ENCODE data around the gene P4HA3. TPM values are rescaled to one million over a fixed set of nuclear protein-coding genes. Genes with fewer than 3 reads are reported as not detected.

P4HA3 gene
- total and polyA plus RNA-seq, 9 of the 15 experiments (the other 6 are each of a cell fraction or from before 2014, with no cell fraction given): 0.01 to 0.03 TPM; not detected in 7

GRCh38 chr11:74311352-74311926 lies at the start of gene P4HA3 (continued):
- no peak for TF ChIP-seq ZNF12 (CRISPR knock-in tag; IDR thresholded peaks at IDR 0.05)
- TF ChIP-seq FOXJ3 (CRISPR knock-in tag; IDR thresholded peaks at IDR 0.05): no peak
- TF ChIP-seq PBX2 (CRISPR knock-in tag; IDR thresholded peaks at IDR 0.05; ENCODE audit: low read depth): no peak
- TF ChIP-seq PBX2 (tag; conservative IDR thresholded peaks at IDR 0.05; ENCODE audit: low read depth): no peak
- peak in 1 of 2 experiments; percentile 84; a peak in 2 of 4 replicates for TF ChIP-seq UBTF (IDR thresholded peaks at IDR 0.05; ENCODE audit: borderline replicate concordance in 1 of 2, low read depth in 2 of 2, low read length in 2 of 2)
- no peak for TF ChIP-seq FIP1L1 (IDR thresholded peaks at IDR 0.05; ENCODE audit: low read depth, low read length, poor library complexity, severe bottlenecking)
- TF ChIP-seq TCF3 (CRISPR knock-in tag; IDR thresholded peaks at IDR 0.05): no peak
- TF ChIP-seq CEBPZ (IDR thresholded peaks at IDR 0.05; ENCODE audit: borderline replicate concordance, low read depth, low read length): no peak
- no peak for TF ChIP-seq PHF20 (IDR thresholded peaks at IDR 0.05; ENCODE audit: partially characterized antibody)
- no peak for TF ChIP-seq ZNF76 (CRISPR knock-in tag; IDR thresholded peaks at IDR 0.05; ENCODE audit: borderline replicate concordance)
- TF ChIP-seq CUX1 (CRISPR knock-in tag; IDR thresholded peaks at IDR 0.05): no peak
